Osteoblast (primary cell): ENCODE results near the gene GRIN3B. TPM values are rescaled to one million over a fixed set of nuclear protein-coding genes. Genes with fewer than 3 reads are reported as not detected.

Experiments used
- DNase-seq: peaks from one replicate; pipeline ENCODE4 v3.0.0; 2011; ENCODE audit warnings: low spot score, mixed read lengths; ENCODE audit not compliant: insufficient read length; ENCODE audit errors: missing footprints
- H2AFZ ChIP-seq: 2 replicates; pipeline ENCODE4 v1.6.0; 2011; ENCODE audit warnings: mild to moderate bottlenecking, low read length
- H3K27ac ChIP-seq: 2 replicates; pipeline ENCODE4 v1.5.1; 2011; ENCODE audit warnings: mild to moderate bottlenecking, low read depth, low read length, moderate library complexity
- H3K27me3 ChIP-seq: 2 replicates; pipeline ENCODE4 v1.6.0; 2012; ENCODE audit warnings: mild to moderate bottlenecking, control low read depth, inconsistent platforms, low read length, moderate library complexity; ENCODE audit not compliant: insufficient read depth
- H3K36me3 ChIP-seq: 2 replicates; pipeline ENCODE4 v1.5.1; 2011; ENCODE audit warnings: mild to moderate bottlenecking, low read length, control low read depth, moderate library complexity; ENCODE audit not compliant: insufficient read depth
- H3K4me1 ChIP-seq: 2 replicates; pipeline ENCODE4 v1.5.1; 2011; ENCODE audit warnings: mild to moderate bottlenecking, low read length, control low read depth, moderate library complexity; ENCODE audit not compliant: insufficient read depth
- H3K4me2 ChIP-seq: 2 replicates; pipeline ENCODE4 v1.6.0; 2011; ENCODE audit warnings: mild to moderate bottlenecking, low read length; ENCODE audit not compliant: insufficient read depth
- H3K4me3 ChIP-seq: fragments of 200-600 bp; sonication (generic); 3 replicates; pipeline ENCODE4 v1.5.1; 2012; ENCODE audit warnings: mild to moderate bottlenecking, low read length, inconsistent platforms; ENCODE audit not compliant: insufficient read depth
- H3K79me2 ChIP-seq: 2 replicates; pipeline ENCODE4 v1.6.0; 2012; ENCODE audit warnings: mild to moderate bottlenecking, low read length, control low read depth, inconsistent platforms; ENCODE audit not compliant: insufficient read depth
- H3K9me3 ChIP-seq: 2 replicates; pipeline ENCODE4 v1.5.1; 2011; ENCODE audit warnings: low read depth, low read length, control low read depth
- H4K20me1 ChIP-seq: 2 replicates; pipeline ENCODE4 v1.6.0; 2012; ENCODE audit warnings: mild to moderate bottlenecking, low read length, control low read depth; ENCODE audit not compliant: insufficient read depth
- total RNA-seq: library from RNA; depleted of rRNA; stranded (reverse); fragments of >200 nt; gene quantifications from 2 replicates; pipeline ENCODE4 v1.2.3, GENCODE V29; 2012
- TF ChIP-seq, protein P1 (sequence below): IDR thresholded peaks from 2 replicates; pipeline ENCODE4 v1.5.1; 2011; ENCODE audit warnings: mild to moderate bottlenecking, low read depth, low read length, moderate library complexity; ENCODE audit errors: extremely low read depth

The GRIN3B gene
- total RNA-seq, 1 donor = not detected

DNA sequence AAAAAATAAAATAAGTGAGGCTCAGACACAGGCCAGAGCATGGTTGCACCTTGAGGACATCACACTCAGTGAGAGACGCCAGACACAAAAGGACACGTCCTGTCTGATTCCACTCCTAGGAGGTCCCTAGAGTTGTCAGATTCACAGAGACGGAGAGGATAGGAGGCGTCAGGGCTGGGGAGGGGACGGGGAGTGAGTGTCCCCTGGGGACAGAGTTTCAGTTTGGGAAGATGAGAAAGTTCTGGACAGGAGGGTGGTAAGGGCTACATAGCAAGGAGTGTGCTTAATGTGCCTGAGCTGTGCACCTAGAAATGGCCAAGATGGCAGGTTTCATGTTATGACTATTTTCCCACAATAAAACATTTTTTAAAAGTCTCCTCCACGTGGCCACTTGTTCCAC is 2.2 kb upstream of the GRIN3B start:
- DNase-seq = no peak
- Histone ChIP-seq H3K36me3 (no peaks in the 10 kb centered on the region), H3K9me3 (no peaks in the 10 kb centered on the region), H3K4me3 (no peak overlapping the region), H4K20me1 (peaks cover 6% of the 10 kb centered on the region), H3K27me3 (peaks cover 58% of the 10 kb centered on the region), H3K27ac (no peak overlapping the region), H3K4me2 (no peak overlapping the region), H2AFZ (no peak overlapping the region), H3K4me1 (peaks cover 5% of the 10 kb centered on the region), H3K79me2 (no peaks in the 10 kb centered on the region)
- TF ChIP-seq, protein P1, sequence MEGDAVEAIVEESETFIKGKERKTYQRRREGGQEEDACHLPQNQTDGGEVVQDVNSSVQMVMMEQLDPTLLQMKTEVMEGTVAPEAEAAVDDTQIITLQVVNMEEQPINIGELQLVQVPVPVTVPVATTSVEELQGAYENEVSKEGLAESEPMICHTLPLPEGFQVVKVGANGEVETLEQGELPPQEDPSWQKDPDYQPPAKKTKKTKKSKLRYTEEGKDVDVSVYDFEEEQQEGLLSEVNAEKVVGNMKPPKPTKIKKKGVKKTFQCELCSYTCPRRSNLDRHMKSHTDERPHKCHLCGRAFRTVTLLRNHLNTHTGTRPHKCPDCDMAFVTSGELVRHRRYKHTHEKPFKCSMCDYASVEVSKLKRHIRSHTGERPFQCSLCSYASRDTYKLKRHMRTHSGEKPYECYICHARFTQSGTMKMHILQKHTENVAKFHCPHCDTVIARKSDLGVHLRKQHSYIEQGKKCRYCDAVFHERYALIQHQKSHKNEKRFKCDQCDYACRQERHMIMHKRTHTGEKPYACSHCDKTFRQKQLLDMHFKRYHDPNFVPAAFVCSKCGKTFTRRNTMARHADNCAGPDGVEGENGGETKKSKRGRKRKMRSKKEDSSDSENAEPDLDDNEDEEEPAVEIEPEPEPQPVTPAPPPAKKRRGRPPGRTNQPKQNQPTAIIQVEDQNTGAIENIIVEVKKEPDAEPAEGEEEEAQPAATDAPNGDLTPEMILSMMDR = no peak

DNA sequence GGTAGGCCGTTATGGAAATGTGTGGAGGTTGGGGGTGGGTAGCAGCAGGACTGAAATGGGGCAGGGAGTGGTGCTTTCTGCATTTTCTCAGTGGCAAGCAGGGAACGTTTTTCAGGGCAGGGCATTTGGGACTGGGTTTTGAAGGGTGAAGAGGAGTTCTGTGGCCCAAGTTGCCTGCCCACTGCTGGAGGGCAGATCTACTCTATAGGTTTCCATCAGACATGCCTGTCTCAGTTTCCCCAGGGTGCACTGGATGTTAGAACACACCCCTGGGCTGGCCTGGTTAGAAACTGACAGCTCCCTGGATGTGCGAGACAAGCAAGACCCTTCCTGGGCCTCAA is 870 bp upstream of the GRIN3B start:
- TF ChIP-seq, protein P1 = no peak

DNA sequence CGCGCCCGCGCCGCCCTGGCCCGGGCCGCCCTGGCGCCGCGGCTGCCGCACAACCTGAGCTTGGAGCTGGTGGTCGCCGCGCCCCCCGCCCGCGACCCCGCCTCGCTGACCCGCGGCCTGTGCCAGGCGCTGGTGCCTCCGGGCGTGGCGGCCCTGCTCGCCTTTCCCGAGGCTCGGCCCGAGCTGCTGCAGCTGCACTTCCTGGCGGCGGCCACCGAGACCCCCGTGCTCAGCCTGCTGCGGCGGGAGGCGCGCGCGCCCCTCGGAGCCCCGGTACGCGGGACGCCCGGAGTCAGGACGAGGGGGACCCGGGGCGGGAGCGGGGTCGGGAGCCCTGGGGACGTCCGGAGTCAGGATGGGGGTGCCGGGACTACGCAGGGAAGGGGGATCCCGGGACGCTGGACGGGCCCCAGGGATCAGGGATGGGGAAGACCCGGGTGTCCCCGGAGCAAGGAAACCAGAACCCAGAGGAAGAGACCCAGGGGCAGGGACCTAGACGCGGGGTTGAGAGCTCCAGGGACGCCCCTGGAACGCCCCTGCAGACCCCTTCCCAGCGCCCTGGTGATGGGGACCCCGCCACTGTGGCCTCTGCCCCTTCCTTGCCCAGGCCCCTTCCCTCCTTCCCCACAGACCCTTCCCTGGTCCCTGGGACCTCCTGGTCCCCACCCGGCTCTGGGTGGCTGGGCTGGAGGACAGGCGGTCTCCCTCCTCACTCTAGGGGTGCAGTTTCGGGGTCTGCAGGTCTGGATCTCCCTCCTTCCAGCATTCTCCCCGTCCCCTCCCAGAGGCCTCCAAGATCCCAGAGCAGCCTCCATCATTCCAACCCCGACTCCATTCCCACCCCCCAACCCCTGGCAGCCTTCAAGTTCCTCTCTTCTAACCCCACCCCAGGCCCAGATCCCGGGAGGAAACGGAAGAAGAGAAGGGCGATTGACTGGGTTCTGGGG is 645 bp downstream of the GRIN3B start:
- no peak overlapping the region for H3K4me3 ChIP-seq
- DNase-seq = no peak
- no peaks in the 10 kb centered on the region for H4K20me1 ChIP-seq
- H3K4me1 ChIP-seq = peaks cover 5% of the 10 kb centered on the region
- no peak overlapping the region for H3K4me2 ChIP-seq
- H3K27me3 ChIP-seq = peaks cover 51% of the 10 kb centered on the region
- TF ChIP-seq, protein P1 = no peak
- no peaks in the 10 kb centered on the region for H3K9me3 ChIP-seq
- no peak overlapping the region for H2AFZ ChIP-seq
- no peak overlapping the region for H3K27ac ChIP-seq
- no peaks in the 10 kb centered on the region for H3K79me2 ChIP-seq
- no peaks in the 10 kb centered on the region for H3K36me3 ChIP-seq

More for the DNA sequence above, 870 bp upstream of the GRIN3B start:
- H3K36me3 ChIP-seq = no peaks in the 10 kb centered on the region
- no peaks in the 10 kb centered on the region for H3K79me2 ChIP-seq
- no peak for DNase-seq
- no peaks in the 10 kb centered on the region for H3K9me3 ChIP-seq
- no peak overlapping the region for H2AFZ ChIP-seq
- peaks cover 6% of the 10 kb centered on the region for H4K20me1 ChIP-seq
- H3K27me3 ChIP-seq = peaks cover 58% of the 10 kb centered on the region
- no peak overlapping the region for H3K4me2 ChIP-seq
- no peak overlapping the region for H3K27ac ChIP-seq
- H3K4me1 ChIP-seq = peaks cover 5% of the 10 kb centered on the region
- no peak overlapping the region for H3K4me3 ChIP-seq

DNA sequence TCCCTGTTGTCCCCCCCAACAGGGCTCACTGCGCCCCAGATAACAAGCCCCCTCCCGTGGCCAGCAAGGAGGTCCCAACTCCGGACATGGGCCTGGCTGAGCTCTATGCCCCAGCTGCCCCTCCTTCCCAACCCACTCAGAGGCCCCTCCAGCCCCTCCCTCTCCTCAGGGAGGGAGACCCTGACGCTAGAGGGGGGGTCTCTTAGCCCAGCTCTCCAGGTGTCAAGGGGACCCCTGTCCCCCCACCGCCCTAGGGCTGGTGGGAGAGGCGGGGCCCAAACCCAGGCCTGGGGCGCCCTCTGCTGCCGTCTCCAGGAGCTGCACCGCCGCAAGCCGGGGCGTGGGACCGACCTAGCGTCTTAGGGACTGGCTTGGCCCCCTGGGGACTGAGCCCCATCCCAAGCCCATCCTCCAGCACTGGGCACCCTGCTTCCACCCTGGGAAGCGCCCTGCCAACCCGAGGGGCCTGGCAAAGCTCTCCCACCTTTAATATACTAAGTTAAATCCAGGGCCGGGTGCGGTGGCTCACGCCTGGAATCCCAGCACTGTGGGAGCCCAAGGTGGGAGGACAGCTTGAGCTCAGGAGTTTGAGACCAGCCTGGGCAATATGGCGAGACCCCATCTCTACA is 1.4 kb downstream of the GRIN3B start:
- Histone ChIP-seq H4K20me1 (no peaks in the 10 kb centered on the region), H3K4me2 (no peak overlapping the region), H3K4me3 (no peak overlapping the region), H3K27me3 (peaks cover 43% of the 10 kb centered on the region), H3K4me1 (no peaks in the 10 kb centered on the region), H3K36me3 (no peaks in the 10 kb centered on the region), H2AFZ (no peak overlapping the region), H3K79me2 (no peaks in the 10 kb centered on the region), H3K9me3 (no peaks in the 10 kb centered on the region), H3K27ac (no peak overlapping the region)
- peak; percentile 99 for DNase-seq
- TF ChIP-seq, protein P1 = peak; percentile 78
